MM.1S (cell line): ENCODE data around the gene GSTT4.

Experiments
- EZH2 ChIP-seq: fragments of 300-600 bp; sonication (generic); optimal IDR thresholded peaks from 2 replicates; pipeline ENCODE3; 2017; ENCODE audit warnings: low read depth, mild to moderate bottlenecking, antibody characterized with exemption, low read length, mixed read lengths
- EZH2phosphoT487 ChIP-seq: fragments of 300-600 bp; sonication (generic); IDR thresholded peaks from 2 replicates; pipeline ENCODE4 v1.6.1; 2018; ENCODE audit warnings: antibody characterized with exemption, low read length
- TF ChIP-seq, protein P1 (sequence below): fragments of 300-600 bp; sonication (generic); IDR thresholded peaks from 2 replicates; pipeline ENCODE4 v1.5.1; 2016; ENCODE audit warnings: antibody characterized with exemption, low read length, mixed read lengths

- TF ChIP-seq, protein P1, sequence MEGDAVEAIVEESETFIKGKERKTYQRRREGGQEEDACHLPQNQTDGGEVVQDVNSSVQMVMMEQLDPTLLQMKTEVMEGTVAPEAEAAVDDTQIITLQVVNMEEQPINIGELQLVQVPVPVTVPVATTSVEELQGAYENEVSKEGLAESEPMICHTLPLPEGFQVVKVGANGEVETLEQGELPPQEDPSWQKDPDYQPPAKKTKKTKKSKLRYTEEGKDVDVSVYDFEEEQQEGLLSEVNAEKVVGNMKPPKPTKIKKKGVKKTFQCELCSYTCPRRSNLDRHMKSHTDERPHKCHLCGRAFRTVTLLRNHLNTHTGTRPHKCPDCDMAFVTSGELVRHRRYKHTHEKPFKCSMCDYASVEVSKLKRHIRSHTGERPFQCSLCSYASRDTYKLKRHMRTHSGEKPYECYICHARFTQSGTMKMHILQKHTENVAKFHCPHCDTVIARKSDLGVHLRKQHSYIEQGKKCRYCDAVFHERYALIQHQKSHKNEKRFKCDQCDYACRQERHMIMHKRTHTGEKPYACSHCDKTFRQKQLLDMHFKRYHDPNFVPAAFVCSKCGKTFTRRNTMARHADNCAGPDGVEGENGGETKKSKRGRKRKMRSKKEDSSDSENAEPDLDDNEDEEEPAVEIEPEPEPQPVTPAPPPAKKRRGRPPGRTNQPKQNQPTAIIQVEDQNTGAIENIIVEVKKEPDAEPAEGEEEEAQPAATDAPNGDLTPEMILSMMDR = no peak
- TF ChIP-seq EZH2 (no peak), EZH2phosphoT487 (no peak)
Observed at GRCh38 chr22:24011735-24012068, 6.4 kb upstream of the GSTT4 start.
